Gastroesophageal sphincter (tissue), 4 donors: ENCODE data around the gene SMTNL1. TPM values are rescaled to one million over a fixed set of nuclear protein-coding genes. Genes with fewer than 3 reads are reported as not detected.

Experiments
- ATAC-seq: fragments of 150-250 bp; one replicate; pipeline ENCODE4 v1.9.1; 2016; ENCODE audit warnings: mild to moderate bottlenecking, moderate library complexity
- H3K27ac ChIP-seq, 4 donors: fragments of 200-600 bp; sonication (generic) in 3 of 4; 1 replicate in 3 of 4; 2 replicates in 1 of 4; pipeline ENCODE4 v1.5.1; 2016 to 2019
- H3K27me3 ChIP-seq: fragments of 200-600 bp; sonication (generic); one replicate; pipeline ENCODE4 v1.5.1; 2019
- H3K36me3 ChIP-seq, 2 donors: fragments of 200-600 bp; sonication (generic); one replicate each; pipeline ENCODE4 v1.5.1; 2019; ENCODE audit warnings: control low read depth in 1 of 2
- H3K4me1 ChIP-seq, 3 donors: fragments of 200-600 bp; sonication (generic); 1 replicate in 2 of 3; 2 replicates in 1 of 3; pipeline ENCODE4 v1.5.1; 2016 to 2019; ENCODE audit warnings: control low read depth in 2 of 3
- H3K4me3 ChIP-seq, 2 donors: fragments of 200-600 bp; sonication (generic); one replicate each; pipeline ENCODE4 v1.5.1; 2019; ENCODE audit warnings: mild to moderate bottlenecking in 1 of 2, moderate library complexity in 1 of 2
- H3K9me3 ChIP-seq, 3 donors: fragments of 200-600 bp; sonication (generic); one replicate each; pipeline ENCODE4 v1.5.1; 2017 to 2019; ENCODE audit warnings: control low read depth in 2 of 3
- CTCF ChIP-seq, 4 experiments: fragments of 200-600 bp in 2 of 4; fragments of 450-650 bp in 2 of 4; sonication (generic) in 1 of 4; IDR thresholded peaks; one replicate each; pipeline ENCODE4 v1.5.1; 2017 to 2019; ENCODE audit warnings: antibody characterized with exemption in 4 of 4, mild to moderate bottlenecking in 2 of 4, moderate library complexity in 2 of 4
- EP300 ChIP-seq: sonication (generic); formaldehyde crosslinking; IDR thresholded peaks from one replicate; pipeline ENCODE4 v1.6.1; 2017; ENCODE audit warnings: antibody characterized with exemption, mild to moderate bottlenecking
- POLR2A ChIP-seq, 2 donors: fragments of 450-650 bp; IDR thresholded peaks; one replicate each; pipeline ENCODE4 v1.6.1; 2017; ENCODE audit warnings: antibody characterized with exemption in 2 of 2, mild to moderate bottlenecking in 2 of 2, moderate library complexity in 1 of 2
- POLR2AphosphoS5 ChIP-seq: sonication (generic); formaldehyde crosslinking; IDR thresholded peaks from one replicate; pipeline ENCODE4 v1.6.1; 2017; ENCODE audit warnings: antibody characterized with exemption
- WGBS, 2 donors: methylation state at CpG; one replicate each; pipeline ENCODE4 v1.1.5; 2018; ENCODE audit warnings: low coverage in 1 of 2; 5-methylcytosine and 5-hydroxymethylcytosine counted together
- small RNA-seq, 4 donors: library from RNA; depleted of rRNA; stranded (forward); fragments of <200 nt; gene quantifications; one replicate each; pipeline ENCODE3, GENCODE V24; 2016
- total RNA-seq, 4 donors: library from RNA; depleted of rRNA; stranded (reverse); fragments of >200 nt; gene quantifications; one replicate each; pipeline ENCODE4 v1.1.0, GENCODE V29; 2016

Gene SMTNL1
- total RNA-seq, 4 donors from 2014 or later = not detected

DNA sequence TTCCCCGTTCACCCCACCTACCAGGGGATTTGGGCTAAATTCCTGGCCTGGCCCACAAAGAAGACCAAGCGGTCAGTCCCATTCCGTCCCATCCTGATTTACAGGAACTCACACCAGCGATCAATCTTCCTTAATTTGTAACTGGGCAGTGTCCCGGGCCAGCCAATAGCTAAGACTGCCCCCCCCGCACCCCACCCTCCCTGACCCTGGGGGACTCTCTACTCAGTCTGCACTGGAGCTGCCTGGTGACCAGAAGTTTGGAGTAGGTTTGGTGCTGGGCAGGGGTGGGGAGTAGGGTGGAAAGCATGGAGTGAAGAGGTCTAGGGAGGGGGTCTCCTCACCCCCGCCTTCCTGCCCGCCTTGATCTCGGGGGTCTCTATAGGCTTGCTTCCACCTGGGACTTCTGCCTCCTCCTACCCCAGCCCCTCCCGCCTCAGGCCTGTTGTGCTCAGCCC is 60.1 kb downstream of the SMTNL1 start, which contains the start of gene SERPING1:
TSS of gene SERPING1 (plus strand) at position 225 of the 455 bp plus-strand sequence. CDS start 586 bp downstream, outside the sequence.
- peak; percentile 86 for ATAC-seq
- Histone ChIP-seq H3K36me3 (peaks cover 0 to 24% of the 10 kb centered on the region in 2 donors), H3K27ac (peak within 1 kb of the TSS; percentile 81 to 93 (median 90)), H3K4me1 (peaks cover 0 to 34% (median 4%) of the 10 kb centered on the region in 3 donors), H3K9me3 (no peaks in the 10 kb centered on the region), H3K4me3 (peak within 1 kb of the TSS; percentile 68 to 72), H3K27me3 (no peaks in the 10 kb centered on the region)
- TF ChIP-seq EP300 = no peak
- no peak for TF ChIP-seq CTCF (IDR thresholded peaks at IDR 0.05)
- peak; percentile 90 for TF ChIP-seq POLR2AphosphoS5
- peak; percentile 52 to 61 for TF ChIP-seq POLR2A (IDR thresholded peaks at IDR 0.05)
- WGBS, 2 donors = 2 to 12% methylated on average over 6 of the region's 10 CpGs

GRCh38 chr11:57597916-57598830 is 60.8 kb downstream of the SMTNL1 start:
- 6 to 11% methylated on average over 6 to 9 of the region's 33 CpGs for WGBS, 2 donors
- peak overlapping the region; percentile 81 to 93 (median 90) for H3K27ac ChIP-seq
- peak overlapping the region; percentile 68 to 72 for H3K4me3 ChIP-seq
- peak; percentile 92 for ATAC-seq
- no peaks in the 10 kb centered on the region for H3K27me3 ChIP-seq
- H3K36me3 ChIP-seq = peaks cover 0 to 31% of the 10 kb centered on the region in 2 donors
- H3K9me3 ChIP-seq = no peaks in the 10 kb centered on the region
- H3K4me1 ChIP-seq = peaks cover 0 to 34% (median 4%) of the 10 kb centered on the region in 3 donors
- TF ChIP-seq POLR2A (IDR thresholded peaks at IDR 0.05) = no peak
- TF ChIP-seq POLR2AphosphoS5 = peak; percentile 62

DNA sequence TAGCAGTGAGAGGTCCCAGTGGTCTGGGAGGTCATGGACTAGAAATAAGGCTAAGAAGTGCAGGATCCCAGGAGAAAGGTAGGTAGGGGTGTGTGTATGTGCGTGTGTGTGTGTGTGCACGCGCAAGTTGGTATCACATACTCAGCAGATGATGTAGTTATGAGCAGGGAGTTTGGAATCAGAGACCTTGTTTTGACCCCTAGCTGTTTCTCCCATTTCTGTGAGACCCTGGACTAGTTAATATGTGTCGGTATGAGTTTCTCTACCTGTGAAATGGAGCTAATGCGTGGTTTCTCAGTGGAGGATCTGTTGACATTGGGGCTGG is 61.4 kb downstream of the SMTNL1 start:
- TF ChIP-seq POLR2AphosphoS5 (peak; percentile 23), POLR2A (IDR thresholded peaks at IDR 0.05) (no peak)
- no peak for ATAC-seq
- Histone ChIP-seq H3K27me3 (no peaks in the 10 kb centered on the region), H3K4me1 (peaks cover 0 to 34% (median 4%) of the 10 kb centered on the region in 3 donors), H3K4me3 (peak overlapping the region; percentile 68 to 72), H3K27ac (peak overlapping the region; percentile 81 to 93 (median 90)), H3K36me3 (peaks cover 0 to 35% of the 10 kb centered on the region in 2 donors), H3K9me3 (no peaks in the 10 kb centered on the region)
- WGBS, 2 donors = 29 to 52% methylated on average over 1 to 5 of the region's 5 CpGs

GRCh38 chr11:57599381-57599780 is 62.0 kb downstream of the SMTNL1 start:
- ATAC-seq = no peak
- peak; percentile 12 for TF ChIP-seq POLR2AphosphoS5
- no peak for TF ChIP-seq EP300
- no peak for TF ChIP-seq CTCF (IDR thresholded peaks at IDR 0.05)
- TF ChIP-seq POLR2A (IDR thresholded peaks at IDR 0.05) = no peak
- WGBS, 2 donors = 9% methylated on average over 2 of the region's 2 CpGs; no CpG with 5 or more reads in 1 of the 2 donors
- Histone ChIP-seq H3K4me3 (peak overlapping the region in 1 of 2 donors; percentile 68), H3K4me1 (peaks cover 0 to 34% (median 4%) of the 10 kb centered on the region in 3 donors), H3K27me3 (no peaks in the 10 kb centered on the region), H3K36me3 (peaks cover 0 to 37% of the 10 kb centered on the region in 2 donors), H3K27ac (peak overlapping the region in 3 of 4 donors; percentile 89 to 93 (median 90)), H3K9me3 (no peaks in the 10 kb centered on the region)

Small RNA genes lying within 50 kb of the gene (small RNA-seq; reads per million reads assigned to genes)
- gene RN7SL605P = 0 reads per million in 4 donors

Other genes starting within 250 kb of the SMTNL1 start
- gene TNKS1BP1, start 212.6 kb upstream of the SMTNL1 start, total RNA-seq = 100 to 1,000 TPM in 2 of 4 donors, 10 to 100 TPM in 2; 95.6 to 130 (median 108) TPM
- 100 to 1,000 TPM in 1 of 4 donors, 10 to 100 TPM in 3; 66.0 to 101 (median 79.8) TPM for gene SSRP1, start 201.7 kb upstream of the SMTNL1 start, total RNA-seq
- gene P2RX3, start 199.2 kb upstream of the SMTNL1 start, total RNA-seq = under 1 TPM in 1 of 4 donors, not detected in 3; 0.69 TPM
- gene PRG3, start 156.4 kb upstream of the SMTNL1 start, total RNA-seq = not detected
- gene PRG2, start 146.9 kb upstream of the SMTNL1 start, total RNA-seq = not detected
- 10 to 100 TPM; 40.9 to 75.9 (median 60.0) TPM for gene SLC43A3, start 110.5 kb upstream of the SMTNL1 start, total RNA-seq
- 1 to 10 TPM in 1 of 4 donors, under 1 TPM in 2, not detected in 1; 0.12 to 2.3 (median 0.27) TPM for gene RTN4RL2, start 77.1 kb upstream of the SMTNL1 start, total RNA-seq
- gene SLC43A1, start 21.9 kb upstream of the SMTNL1 start, total RNA-seq = 10 to 100 TPM; 14.8 to 36.6 (median 19.7) TPM
- gene TIMM10, start 6.8 kb upstream of the SMTNL1 start, total RNA-seq = 10 to 100 TPM; 23.5 to 29.0 (median 27.9) TPM
- gene UBE2L6, start 30.1 kb downstream of the SMTNL1 start, total RNA-seq = 10 to 100 TPM; 15.3 to 34.6 (median 28.3) TPM
- gene SERPING1, start 60.1 kb downstream of the SMTNL1 start, total RNA-seq = 100 to 1,000 TPM; 237 to 689 (median 443) TPM
- 1 to 10 TPM; 1.2 to 3.3 (median 1.5) TPM for gene YPEL4, start 112.3 kb downstream of the SMTNL1 start, total RNA-seq
- 10 to 100 TPM; 11.4 to 21.7 (median 16.6) TPM for gene CLP1, start 120.2 kb downstream of the SMTNL1 start, total RNA-seq
- gene ZDHHC5, start 130.5 kb downstream of the SMTNL1 start, total RNA-seq = 10 to 100 TPM; 34.3 to 52.1 (median 45.8) TPM
- 10 to 100 TPM; 10.4 to 15.5 (median 12.5) TPM for gene MED19, start 174.6 kb downstream of the SMTNL1 start, total RNA-seq
- gene TMX2, start 175.0 kb downstream of the SMTNL1 start, total RNA-seq = 10 to 100 TPM; 44.0 to 52.1 (median 50.0) TPM
- 100 to 1,000 TPM in 2 of 4 donors, 10 to 100 TPM in 2; 81.2 to 143 (median 97.0) TPM for gene SELENOH, start 203.9 kb downstream of the SMTNL1 start, total RNA-seq
- not detected for gene BTBD18, start 214.2 kb downstream of the SMTNL1 start, total RNA-seq
- gene CTNND1, start 224.2 kb downstream of the SMTNL1 start, total RNA-seq = 100 to 1,000 TPM in 1 of 4 donors, 10 to 100 TPM in 3; 87.6 to 123 (median 93.8) TPM